Smooth muscle cell (in vitro differentiated cells): ENCODE measurements around the gene FBXW5. TPM values are rescaled to one million over a fixed set of nuclear protein-coding genes. Genes with fewer than 3 reads are reported as not detected.
A peak's percentile ranks its signal among the peaks of the same experiment; 100 is the strongest.

ENCODE experiments used
- DNase-seq: peaks from one replicate; lab custom pipeline; 2025; ENCODE audit not compliant: unreplicated experiment; lab: John Stamatoyannopoulos, UW
- H2AFZ ChIP-seq: fragments of 200-600 bp; sonication (generic); 2 replicates; pipeline ENCODE4 v1.6.0; 2016; ENCODE audit warnings: antibody characterized with exemption, low read depth, mild to moderate bottlenecking
- H3F3A ChIP-seq: fragments of 200-600 bp; sonication (generic); 2 replicates; pipeline ENCODE4 v1.6.0; 2017; ENCODE audit warnings: antibody characterized with exemption, low read depth
- H3K27ac ChIP-seq: fragments of 200-600 bp; sonication (generic); 2 replicates; pipeline ENCODE4 v1.5.1; 2016; ENCODE audit warnings: low read depth, mild to moderate bottlenecking
- H3K27me3 ChIP-seq: fragments of 200-600 bp; sonication (generic); 2 replicates; pipeline ENCODE4 v1.6.1; 2016; ENCODE audit warnings: low read depth, mild to moderate bottlenecking
- H3K36me3 ChIP-seq: fragments of 200-600 bp; sonication (generic); 2 replicates; pipeline ENCODE4 v1.5.1; 2016; ENCODE audit warnings: low read depth
- H3K4me1 ChIP-seq: fragments of 200-600 bp; sonication (generic); 2 replicates; pipeline ENCODE4 v1.5.1; 2016; ENCODE audit warnings: low read depth
- H3K4me2 ChIP-seq: fragments of 200-600 bp; sonication (generic); 2 replicates; pipeline ENCODE4 v1.6.0; 2016; ENCODE audit warnings: mild to moderate bottlenecking
- H3K4me3 ChIP-seq: fragments of 200-600 bp; sonication (generic); 2 replicates; pipeline ENCODE4 v1.5.1; 2016; ENCODE audit warnings: mild to moderate bottlenecking
- H3K79me2 ChIP-seq: fragments of 200-600 bp; sonication (generic); 2 replicates; pipeline ENCODE4 v1.6.0; 2016; ENCODE audit warnings: low read depth, mild to moderate bottlenecking
- H3K9ac ChIP-seq: fragments of 200-600 bp; sonication (generic); 2 replicates; pipeline ENCODE4 v1.6.0; 2016; ENCODE audit warnings: low read depth
- H3K9me3 ChIP-seq: fragments of 200-600 bp; sonication (generic); replicated peaks from 2 replicates; pipeline ENCODE4 v1.5.1; 2016; ENCODE audit warnings: low read depth
- H4K20me1 ChIP-seq: fragments of 200-600 bp; sonication (generic); 2 replicates; pipeline ENCODE4 v1.6.0; 2016; ENCODE audit warnings: low read depth
- WGBS: methylation state at CpG from one replicate; pipeline ENCODE4 v1.1.7; 2016; ENCODE audit warnings: low lambda C conversion rate; 5-methylcytosine and 5-hydroxymethylcytosine counted together
- polyA plus RNA-seq: library from polyadenylated mRNA; unstranded; fragments of >200 nt; fragmentation: Nextera tagmentation; extraction: Ambion mirVana; gene quantifications from 2 replicates; pipeline ENCODE4 v1.2.1, GENCODE V29; 2016
- total RNA-seq: library from RNA; depleted of rRNA; stranded (reverse); fragments of >200 nt; gene quantifications from 2 replicates; pipeline ENCODE4 v1.2.3, GENCODE V29; 2014
- TF ChIP-seq, protein P1 (sequence below): fragments of 200-600 bp; sonication (generic); IDR thresholded peaks from 2 replicates; pipeline ENCODE4 v1.5.1; 2017; ENCODE audit warnings: borderline replicate concordance, mild to moderate bottlenecking, antibody characterized with exemption; ENCODE audit not compliant: insufficient read depth, poor library complexity, severe bottlenecking

The FBXW5 gene
- total and polyA plus RNA-seq, 2 experiments from 2014 or later, result 70.5 to 105 TPM

DNA sequence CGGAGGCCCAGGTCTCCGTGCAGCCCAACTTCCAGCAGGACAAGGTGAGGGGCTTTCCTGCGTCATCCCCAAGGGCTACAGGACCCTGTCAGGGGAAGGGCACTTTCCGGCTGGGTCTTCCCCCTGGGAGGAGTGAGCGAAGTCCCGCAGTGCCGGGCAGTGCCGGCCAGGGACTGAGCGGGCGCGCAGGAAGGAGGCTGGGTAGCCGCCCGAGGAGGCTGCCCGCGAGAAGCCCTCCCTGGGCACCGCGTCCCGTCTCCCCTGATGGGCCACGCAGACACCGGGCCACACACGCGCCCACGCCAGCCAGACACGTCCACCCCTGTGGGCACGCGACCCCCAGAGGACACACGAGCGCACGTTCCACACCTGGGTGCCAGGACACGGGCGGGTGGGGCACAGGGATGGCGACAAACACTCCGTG, 33.1 kb upstream of the FBXW5 start:
- Histone ChIP-seq H3K36me3 (no peaks in the 10 kb centered on the region), H3F3A (no peaks in the 10 kb centered on the region), H3K27me3 (no peaks in the 10 kb centered on the region), H3K4me2 (peak overlapping the region; percentile 82), H3K9me3 (no peaks in the 10 kb centered on the region), H3K9ac (no peak overlapping the region), H3K27ac (no peak overlapping the region), H3K4me1 (peaks cover 4% of the 10 kb centered on the region), H3K79me2 (no peaks in the 10 kb centered on the region), H3K4me3 (peak overlapping the region; percentile 48), H2AFZ (peak overlapping the region; percentile 89), H4K20me1 (peaks cover 9% of the 10 kb centered on the region)
- TF ChIP-seq, protein P1, sequence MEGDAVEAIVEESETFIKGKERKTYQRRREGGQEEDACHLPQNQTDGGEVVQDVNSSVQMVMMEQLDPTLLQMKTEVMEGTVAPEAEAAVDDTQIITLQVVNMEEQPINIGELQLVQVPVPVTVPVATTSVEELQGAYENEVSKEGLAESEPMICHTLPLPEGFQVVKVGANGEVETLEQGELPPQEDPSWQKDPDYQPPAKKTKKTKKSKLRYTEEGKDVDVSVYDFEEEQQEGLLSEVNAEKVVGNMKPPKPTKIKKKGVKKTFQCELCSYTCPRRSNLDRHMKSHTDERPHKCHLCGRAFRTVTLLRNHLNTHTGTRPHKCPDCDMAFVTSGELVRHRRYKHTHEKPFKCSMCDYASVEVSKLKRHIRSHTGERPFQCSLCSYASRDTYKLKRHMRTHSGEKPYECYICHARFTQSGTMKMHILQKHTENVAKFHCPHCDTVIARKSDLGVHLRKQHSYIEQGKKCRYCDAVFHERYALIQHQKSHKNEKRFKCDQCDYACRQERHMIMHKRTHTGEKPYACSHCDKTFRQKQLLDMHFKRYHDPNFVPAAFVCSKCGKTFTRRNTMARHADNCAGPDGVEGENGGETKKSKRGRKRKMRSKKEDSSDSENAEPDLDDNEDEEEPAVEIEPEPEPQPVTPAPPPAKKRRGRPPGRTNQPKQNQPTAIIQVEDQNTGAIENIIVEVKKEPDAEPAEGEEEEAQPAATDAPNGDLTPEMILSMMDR, result no peak
- peak; percentile 65 for DNase-seq
- WGBS, result 17% methylated on average over 33 of the region's 33 CpGs

DNA sequence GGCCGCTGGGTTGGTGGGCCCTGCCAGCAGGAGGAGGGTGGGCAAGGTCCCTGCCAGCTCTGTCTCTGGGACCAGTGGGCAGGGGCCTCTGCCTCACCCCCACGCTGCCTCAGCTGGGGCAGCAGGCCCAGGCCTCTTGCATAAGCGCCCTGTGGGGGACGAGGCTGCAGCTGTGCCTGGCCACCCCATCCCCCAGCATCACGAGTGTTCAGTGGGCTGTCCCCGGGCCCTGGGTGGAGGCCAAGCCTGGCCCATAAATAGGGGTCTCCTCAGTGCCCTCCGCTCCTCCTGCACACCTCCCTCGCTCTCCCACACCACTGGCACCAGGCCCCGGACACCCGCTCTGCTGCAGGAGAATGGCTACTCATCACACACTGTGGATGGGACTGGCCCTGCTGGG, 32.7 kb upstream of the FBXW5 start, which contains the start of gene PTGDS:
Gene PTGDS (plus strand): TSS at position 282 of the 400 bp plus-strand sequence. CDS start 75 bp downstream, at position 357.
- peak within 1 kb of the TSS; percentile 89 for H2AFZ ChIP-seq
- no peak within 1 kb of the TSS for H3K27ac ChIP-seq
- peak within 1 kb of the TSS; percentile 48 for H3K4me3 ChIP-seq
- no peaks in the 10 kb centered on the region for H3K27me3 ChIP-seq
- peaks cover 4% of the 10 kb centered on the region for H3K4me1 ChIP-seq
- TF ChIP-seq, protein P1, result no peak
- 52% methylated on average over 10 of the region's 10 CpGs for WGBS
- peak; percentile 65 for DNase-seq
- H3K79me2 ChIP-seq, result no peaks in the 10 kb centered on the region
- H3K4me2 ChIP-seq, result peak within 1 kb of the TSS; percentile 82
- H4K20me1 ChIP-seq, result peaks cover 9% of the 10 kb centered on the region
- no peaks in the 10 kb centered on the region for H3K36me3 ChIP-seq
- no peaks in the 10 kb centered on the region for H3K9me3 ChIP-seq
- no peaks in the 10 kb centered on the region for H3F3A ChIP-seq
- H3K9ac ChIP-seq, result no peak within 1 kb of the TSS

DNA sequence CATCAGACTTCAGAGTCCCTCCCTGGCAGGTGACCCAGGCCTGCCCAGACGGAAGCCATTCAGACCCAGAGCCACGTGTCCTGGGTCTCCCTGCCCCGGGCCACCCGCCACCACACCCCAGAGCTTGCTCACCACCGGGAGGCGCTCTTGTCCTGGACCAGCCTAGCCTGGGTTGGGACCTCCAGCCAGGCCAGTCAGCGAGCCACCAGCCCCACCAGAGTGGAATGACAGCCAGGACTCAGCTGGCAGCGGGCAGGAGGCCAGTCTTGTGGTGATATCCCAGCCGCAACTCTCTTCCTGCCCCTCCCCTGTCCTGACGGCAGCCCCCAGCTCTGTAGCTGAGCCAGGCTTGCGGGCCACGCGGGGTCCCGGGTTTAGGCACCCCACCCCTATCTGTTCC, 31.1 kb upstream of the FBXW5 start:
- Histone ChIP-seq H2AFZ (no peak overlapping the region), H4K20me1 (peaks cover 9% of the 10 kb centered on the region), H3K9me3 (no peaks in the 10 kb centered on the region), H3K27ac (no peak overlapping the region), H3K4me1 (peaks cover 4% of the 10 kb centered on the region), H3K4me2 (no peak overlapping the region), H3K36me3 (no peaks in the 10 kb centered on the region), H3K4me3 (no peak overlapping the region), H3F3A (no peaks in the 10 kb centered on the region), H3K79me2 (no peaks in the 10 kb centered on the region), H3K27me3 (no peaks in the 10 kb centered on the region), H3K9ac (no peak overlapping the region)
- 76% methylated on average over 14 of the region's 14 CpGs for WGBS
- TF ChIP-seq, protein P1, result peak; percentile 8
- no peak for DNase-seq

DNA sequence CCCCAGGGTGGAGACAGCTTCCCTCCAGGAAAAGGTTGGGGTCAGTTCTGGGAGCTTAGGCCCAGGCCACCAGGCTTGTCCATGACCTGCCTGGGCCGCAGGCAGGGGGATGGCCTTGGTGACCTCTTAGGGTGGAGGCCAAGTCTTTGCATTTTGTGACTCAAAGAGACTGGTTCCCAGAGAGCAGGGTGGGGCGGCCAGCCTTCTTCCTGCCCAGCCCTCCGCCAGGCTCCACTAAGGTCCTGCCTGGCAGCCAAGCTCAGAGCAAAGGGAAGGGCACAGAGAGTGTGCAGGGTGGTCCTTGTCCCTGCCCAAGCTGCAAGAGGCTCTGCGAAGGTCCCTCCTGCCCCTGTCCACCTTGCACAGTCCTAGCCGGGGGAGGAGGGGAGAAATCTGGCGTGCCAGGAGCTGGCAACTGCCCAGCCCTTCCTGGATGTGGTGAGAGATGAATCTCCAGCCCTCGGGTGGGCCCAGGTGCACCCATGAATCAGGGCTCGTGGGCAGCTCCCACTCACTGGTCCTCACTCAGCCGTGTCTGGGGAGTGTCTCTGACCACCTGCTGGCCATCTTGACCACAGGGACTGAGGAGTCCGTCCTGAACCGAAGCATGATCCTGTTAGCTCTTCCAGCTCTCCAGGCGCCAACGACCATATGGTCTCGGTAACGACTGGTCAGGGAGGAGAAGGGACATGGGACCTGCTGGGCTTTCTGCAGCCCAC, 30.4 kb upstream of the FBXW5 start:
- Histone ChIP-seq H3F3A (no peaks in the 10 kb centered on the region), H2AFZ (no peak overlapping the region)
- WGBS, result 87% methylated on average over 15 of the region's 15 CpGs

More for the DNA sequence above, 30.4 kb upstream of the FBXW5 start:
- Histone ChIP-seq H3K4me2 (no peak overlapping the region), H3K9me3 (no peaks in the 10 kb centered on the region), H3K79me2 (no peaks in the 10 kb centered on the region), H3K36me3 (no peaks in the 10 kb centered on the region), H3K4me1 (peaks cover 4% of the 10 kb centered on the region), H3K4me3 (no peak overlapping the region), H3K27me3 (no peaks in the 10 kb centered on the region), H3K9ac (no peak overlapping the region), H4K20me1 (peaks cover 9% of the 10 kb centered on the region), H3K27ac (no peak overlapping the region)
- TF ChIP-seq, protein P1, result no peak
- DNase-seq, result no peak
